Airway epithelial cell (primary cell): Measurements from ENCODE around the gene SFXN3. TPM values are rescaled to one million over a fixed set of nuclear protein-coding genes. Genes with fewer than 3 reads are reported as not detected.

Experiments
- total RNA-seq: library from RNA; depleted of rRNA; stranded (reverse); fragments of >200 nt; gene quantifications from 2 replicates; pipeline ENCODE4 v1.2.3, GENCODE V29; 2015

SFXN3 gene
- total RNA-seq: 25.0 and 37.0 TPM in 2 replicates

GRCh38 chr10:101031128-101031795 lies at the start of gene SFXN3, which contains the start of gene PDZD7:
Gene SFXN3 (plus strand): TSS chr10:101031234. CDS start chr10:101034695, 3,461 bp downstream.
Gene PDZD7 (minus strand): TSS chr10:101031129. CDS start chr10:101030219, 910 bp downstream.

GRCh38 chr10:100986952-100987684 lies 43.9 kb upstream of the SFXN3 start, which contains the start of the genes MRPL43 and TWNK:
Gene MRPL43 (minus strand): TSS chr10:100987497. CDS start chr10:100987443, 54 bp downstream.
Gene TWNK (plus strand): TSS chr10:100987543. CDS start chr10:100988211, 668 bp downstream.

GRCh38 chr10:100999742-101000126 lies 31.3 kb upstream of the SFXN3 start, which contains the start of gene LZTS2:
Gene LZTS2 (plus strand): TSS chr10:100999808. CDS start chr10:101002539, 2,731 bp downstream.

GRCh38 chr10:101061624-101062231 lies 30.7 kb downstream of the SFXN3 start, which contains the start of gene KAZALD1:
Gene KAZALD1 (plus strand): TSS chr10:101061989. CDS start chr10:101062593, 604 bp downstream.

Other genes with a start within 250 kb of the SFXN3 start
- 8.1 and 9.4 TPM in 2 replicates for gene SLF2, start 118.3 kb upstream of the SFXN3 start, total RNA-seq
- gene SEMA4G, start 61.7 kb upstream of the SFXN3 start, total RNA-seq: 1.2 and 1.9 TPM in 2 replicates
- 100 and 112 TPM in 2 replicates for gene MRPL43, start 43.7 kb upstream of the SFXN3 start, total RNA-seq
- gene TWNK, start 43.7 kb upstream of the SFXN3 start, total RNA-seq: 6.4 and 10.1 TPM in 2 replicates
- gene LZTS2, start 31.4 kb upstream of the SFXN3 start, total RNA-seq: 42.8 and 61.3 TPM in 2 replicates
- 0.88 and 1.2 TPM in 2 replicates for gene PDZD7, start 105 bp upstream of the SFXN3 start, total RNA-seq
- 3.3 and 3.8 TPM in 2 replicates for gene KAZALD1, start 30.8 kb downstream of the SFXN3 start, total RNA-seq
- gene TLX1, start 100.1 kb downstream of the SFXN3 start, total RNA-seq: 0.65 and 2.2 TPM in 2 replicates
- gene LBX1, start 198.2 kb downstream of the SFXN3 start, total RNA-seq: not detected in 2 replicates